ENCODE results near the gene FAM222A.

DNA sequence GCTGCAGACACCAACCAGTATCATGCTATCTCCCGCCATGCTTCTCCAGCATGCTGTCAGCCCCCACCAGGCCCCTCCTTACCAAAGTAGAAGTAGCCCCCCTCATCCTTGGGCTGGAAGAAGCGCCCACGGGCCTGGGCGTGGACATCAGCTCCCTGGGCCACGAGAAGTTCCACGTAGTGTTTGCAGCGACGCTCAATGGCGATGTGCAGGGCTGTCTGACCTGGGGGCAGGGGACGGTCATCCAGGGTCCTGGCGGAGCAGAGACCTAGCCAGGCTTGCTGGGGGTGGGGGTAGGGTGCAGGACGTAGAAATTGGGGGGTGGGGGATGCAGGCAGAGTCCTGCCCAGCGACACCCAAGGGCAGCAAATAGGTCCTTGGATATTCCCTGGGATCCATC lies 86.9 kb downstream of the FAM222A start:
- TF ChIP-seq BRCA1 (IDR thresholded peaks at IDR 0.05; ENCODE audit: low read depth, low read length) (no peak), TAF1 (IDR thresholded peaks at IDR 0.05; ENCODE audit: low read depth, low read length) (no peak), PHF8 (conservative IDR thresholded peaks at IDR 0.05; ENCODE audit: low read depth, low read length) (no peak), BCL11A (IDR thresholded peaks at IDR 0.05; ENCODE audit: low read depth in 2 of 2, low read length in 2 of 2) (no peak), CBX8 (IDR thresholded peaks at IDR 0.05; ENCODE audit: borderline replicate concordance, low read depth, low read length) (no peak)
- TF ChIP-seq, protein P1, sequence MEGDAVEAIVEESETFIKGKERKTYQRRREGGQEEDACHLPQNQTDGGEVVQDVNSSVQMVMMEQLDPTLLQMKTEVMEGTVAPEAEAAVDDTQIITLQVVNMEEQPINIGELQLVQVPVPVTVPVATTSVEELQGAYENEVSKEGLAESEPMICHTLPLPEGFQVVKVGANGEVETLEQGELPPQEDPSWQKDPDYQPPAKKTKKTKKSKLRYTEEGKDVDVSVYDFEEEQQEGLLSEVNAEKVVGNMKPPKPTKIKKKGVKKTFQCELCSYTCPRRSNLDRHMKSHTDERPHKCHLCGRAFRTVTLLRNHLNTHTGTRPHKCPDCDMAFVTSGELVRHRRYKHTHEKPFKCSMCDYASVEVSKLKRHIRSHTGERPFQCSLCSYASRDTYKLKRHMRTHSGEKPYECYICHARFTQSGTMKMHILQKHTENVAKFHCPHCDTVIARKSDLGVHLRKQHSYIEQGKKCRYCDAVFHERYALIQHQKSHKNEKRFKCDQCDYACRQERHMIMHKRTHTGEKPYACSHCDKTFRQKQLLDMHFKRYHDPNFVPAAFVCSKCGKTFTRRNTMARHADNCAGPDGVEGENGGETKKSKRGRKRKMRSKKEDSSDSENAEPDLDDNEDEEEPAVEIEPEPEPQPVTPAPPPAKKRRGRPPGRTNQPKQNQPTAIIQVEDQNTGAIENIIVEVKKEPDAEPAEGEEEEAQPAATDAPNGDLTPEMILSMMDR (IDR thresholded peaks at IDR 0.05; ENCODE audit: control extremely low read depth in 1 of 3, insufficient read depth in 1 of 3, low read depth in 1 of 3, low read length in 3 of 3) = no peak
- TF ChIP-seq, protein P2, sequence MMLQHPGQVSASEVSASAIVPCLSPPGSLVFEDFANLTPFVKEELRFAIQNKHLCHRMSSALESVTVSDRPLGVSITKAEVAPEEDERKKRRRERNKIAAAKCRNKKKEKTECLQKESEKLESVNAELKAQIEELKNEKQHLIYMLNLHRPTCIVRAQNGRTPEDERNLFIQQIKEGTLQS (IDR thresholded peaks at IDR 0.05; ENCODE audit: insufficient read depth, low read depth, low read length) = no peak
